Activated CD4-positive, alpha-beta T cell treated with anti-CD3 and anti-CD28 coated beads for 4 hours (primary cell): ENCODE measurements around the gene NBEAL2.

Source experiments
- DNase-seq, 2 donors: peaks; one replicate each; pipeline ENCODE4 v3.0.0-alpha.2; 2020

NBEAL2 gene

GRCh38 chr3:46986782-46987310 lies 7.4 kb downstream of the NBEAL2 start:
- DNase-seq = no peak

- no peak for DNase-seq
These were observed 7.9 kb downstream of the NBEAL2 start for GRCh38 chr3:46987319-46987742.

GRCh38 chr3:46987743-46988401 lies 8.4 kb downstream of the NBEAL2 start:
- DNase-seq = peak; percentile 81 to 83

- no peak for DNase-seq
These were observed 9.2 kb downstream of the NBEAL2 start for GRCh38 chr3:46988616-46989015.

GRCh38 chr3:46989146-46989810 lies 9.8 kb downstream of the NBEAL2 start:
- no peak for DNase-seq

- DNase-seq = no peak
These were observed 11.3 kb downstream of the NBEAL2 start for GRCh38 chr3:46990573-46991374.

GRCh38 chr3:46991406-46992165 lies 12.1 kb downstream of the NBEAL2 start:
- no peak for DNase-seq

GRCh38 chr3:46992231-46992630 lies 12.8 kb downstream of the NBEAL2 start:
- DNase-seq = no peak

GRCh38 chr3:46993292-46993691 lies 13.8 kb downstream of the NBEAL2 start:
- no peak for DNase-seq

- DNase-seq = no peak
These were observed 14.5 kb downstream of the NBEAL2 start for GRCh38 chr3:46993986-46994385.

- no peak for DNase-seq
These were observed 15.6 kb downstream of the NBEAL2 start for GRCh38 chr3:46994801-46995731.

GRCh38 chr3:46995901-46996562 lies 16.6 kb downstream of the NBEAL2 start:
- no peak for DNase-seq

GRCh38 chr3:46996689-46997452 lies 17.4 kb downstream of the NBEAL2 start:
- DNase-seq = no peak

GRCh38 chr3:46997453-46998091 lies 18.1 kb downstream of the NBEAL2 start:
- no peak for DNase-seq

GRCh38 chr3:46998121-46998851 lies 18.8 kb downstream of the NBEAL2 start:
- peak; percentile 75 to 78 for DNase-seq

GRCh38 chr3:46998852-46999515 lies 19.5 kb downstream of the NBEAL2 start:
- no peak for DNase-seq

GRCh38 chr3:46999516-47000197 lies 20.2 kb downstream of the NBEAL2 start:
- no peak for DNase-seq
